H9 (cell line): ENCODE results near the gene CAPN14. TPM values are rescaled to one million over a fixed set of nuclear protein-coding genes. Genes with fewer than 3 reads are reported as not detected.

Experiments used
- DNase-seq: peaks from one replicate; pipeline ENCODE4 v3.0.0-alpha.2; 2017
- H2AFZ ChIP-seq: one replicate; pipeline ENCODE4 v1.6.1; 2013; ENCODE audit warnings: mild to moderate bottlenecking, low read length, control low read depth, moderate library complexity
- H2AK5ac ChIP-seq: 2 replicates; pipeline ENCODE4 v1.6.1; 2013; ENCODE audit warnings: low read length, control low read depth, mixed read lengths; ENCODE audit not compliant: insufficient read length
- H2BK120ac ChIP-seq: one replicate; pipeline ENCODE4 v1.6.1; 2013; ENCODE audit warnings: low read depth, mild to moderate bottlenecking, low read length, control low read depth, inconsistent platforms; ENCODE audit not compliant: poor library complexity, severe bottlenecking
- H2BK12ac ChIP-seq: 2 replicates; pipeline ENCODE4 v1.6.1; 2013; ENCODE audit warnings: low read length, control low read depth, mixed read lengths, low read depth; ENCODE audit not compliant: insufficient read length
- H2BK15ac ChIP-seq: 2 replicates; pipeline ENCODE4 v1.6.1; 2013; ENCODE audit warnings: low read depth, low read length, control low read depth
- H2BK20ac ChIP-seq: one replicate; pipeline ENCODE4 v1.6.1; 2013; ENCODE audit warnings: low read depth, mild to moderate bottlenecking, low read length, control low read depth, inconsistent platforms; ENCODE audit not compliant: poor library complexity, severe bottlenecking
- H2BK5ac ChIP-seq: 2 replicates; pipeline ENCODE4 v1.6.1; 2013; ENCODE audit warnings: low read length, control low read depth, mixed read lengths; ENCODE audit not compliant: insufficient read length
- H3K14ac ChIP-seq: 2 replicates; pipeline ENCODE4 v1.6.1; 2013; ENCODE audit warnings: low read length, control low read depth; ENCODE audit not compliant: insufficient read depth
- H3K18ac ChIP-seq: 2 replicates; pipeline ENCODE4 v1.6.1; 2013; ENCODE audit warnings: low read depth, mild to moderate bottlenecking, mixed read lengths, low read length, control low read depth; ENCODE audit not compliant: insufficient read length
- H3K23ac ChIP-seq: 2 replicates; pipeline ENCODE4 v1.6.1; 2013; ENCODE audit warnings: low read length, control low read depth, mixed read lengths, low read depth; ENCODE audit not compliant: insufficient read length
- H3K23me2 ChIP-seq: 2 replicates; pipeline ENCODE4 v1.6.1; 2013; ENCODE audit warnings: low read depth, mild to moderate bottlenecking, mixed read lengths, low read length, control low read depth; ENCODE audit not compliant: insufficient read length, poor library complexity, severe bottlenecking
- H3K27ac ChIP-seq: 2 replicates; pipeline ENCODE4 v1.5.1; 2013; ENCODE audit warnings: low read length, control low read depth, mixed read lengths, low read depth; ENCODE audit not compliant: insufficient read length
- H3K27me3 ChIP-seq: 2 replicates; pipeline ENCODE4 v1.6.1; 2013; ENCODE audit warnings: low read length, control low read depth, inconsistent platforms; ENCODE audit not compliant: insufficient read depth
- H3K4ac ChIP-seq: 2 replicates; pipeline ENCODE4 v1.6.1; 2013; ENCODE audit warnings: low read depth, mild to moderate bottlenecking, control low read depth, inconsistent platforms, low read length, moderate library complexity
- H3K4me1 ChIP-seq: 2 replicates; pipeline ENCODE4 v1.6.1; 2013; ENCODE audit warnings: low read length, control low read depth, inconsistent platforms; ENCODE audit not compliant: insufficient read depth
- H3K4me2 ChIP-seq: 2 replicates; pipeline ENCODE4 v1.6.1; 2013; ENCODE audit warnings: low read length, control low read depth, mixed read lengths; ENCODE audit not compliant: insufficient read length, insufficient read depth
- H3K56ac ChIP-seq: 2 replicates; pipeline ENCODE4 v1.6.1; 2013; ENCODE audit warnings: low read depth, mild to moderate bottlenecking, mixed read lengths, low read length, control low read depth; ENCODE audit not compliant: insufficient read length
- H3K79me1 ChIP-seq: 2 replicates; pipeline ENCODE4 v1.6.1; 2013; ENCODE audit warnings: low read depth, mild to moderate bottlenecking, moderate library complexity, low read length, control low read depth, inconsistent platforms; ENCODE audit not compliant: insufficient read depth, poor library complexity, severe bottlenecking
- H3K79me2 ChIP-seq: 2 replicates; pipeline ENCODE4 v1.6.1; 2013; ENCODE audit warnings: low read length, control low read depth, inconsistent platforms; ENCODE audit not compliant: insufficient read depth
- H3K9ac ChIP-seq: 2 replicates; pipeline ENCODE4 v1.6.1; 2013; ENCODE audit warnings: low read length, control low read depth, mixed read lengths; ENCODE audit not compliant: insufficient read length; ENCODE audit errors: extremely low read depth
- H3K9me3 ChIP-seq: one replicate; pipeline ENCODE4 v1.6.1; 2013; ENCODE audit warnings: low read depth, low read length, inconsistent platforms; ENCODE audit not compliant: control insufficient read depth
- H3T11ph ChIP-seq: one replicate; pipeline ENCODE4 v1.6.1; 2013; ENCODE audit warnings: mild to moderate bottlenecking, low read length, control low read depth, inconsistent platforms
- H4K20me1 ChIP-seq: one replicate; pipeline ENCODE4 v1.6.1; 2013; ENCODE audit not compliant: control insufficient read depth, insufficient read length, insufficient read depth
- H4K5ac ChIP-seq: 2 replicates; pipeline ENCODE4 v1.6.1; 2013; ENCODE audit warnings: low read depth, mild to moderate bottlenecking, mixed read lengths, low read length, control low read depth; ENCODE audit not compliant: insufficient read length
- H4K8ac ChIP-seq: replicated peaks from 2 replicates; pipeline ENCODE4 v1.6.1; 2013; ENCODE audit warnings: low read length, control low read depth, mixed read lengths, low read depth; ENCODE audit not compliant: insufficient read length
- H4K91ac ChIP-seq: 2 replicates; pipeline ENCODE4 v1.6.1; 2013; ENCODE audit warnings: low read depth, mild to moderate bottlenecking, moderate library complexity, mixed read lengths, low read length, control low read depth; ENCODE audit not compliant: insufficient read length
- H3K27ac Mint-ChIP-seq, 3 experiments: 2 replicates in 2 of 3; 3 replicates in 1 of 3; pipeline ENCODE4 v1.8.0; 2020 to 2021; ENCODE audit warnings: mixed read lengths in 3 of 3, mild to moderate bottlenecking in 1 of 3, moderate library complexity in 1 of 3
- H3K27me3 Mint-ChIP-seq: 2 replicates; pipeline ENCODE4 v1.8.0; 2021; ENCODE audit warnings: low read depth, mild to moderate bottlenecking, moderate library complexity, mixed read lengths
- H3K36me3 Mint-ChIP-seq, 3 experiments: 2 replicates in 2 of 3; 3 replicates in 1 of 3; pipeline ENCODE4 v1.8.0; 2020 to 2021; ENCODE audit warnings: low read depth in 3 of 3, mixed read lengths in 3 of 3; ENCODE audit not compliant: insufficient read depth in 1 of 3
- H3K4me1 Mint-ChIP-seq, 2 experiments: 2 replicates each; pipeline ENCODE4 v1.8.0; 2020; ENCODE audit warnings: mixed read lengths in 2 of 2
- H3K4me3 Mint-ChIP-seq, 2 experiments: 2 replicates in 1 of 2; 3 replicates in 1 of 2; pipeline ENCODE4 v1.8.0; 2020 to 2021; ENCODE audit warnings: mild to moderate bottlenecking in 2 of 2, mixed read lengths in 2 of 2, moderate library complexity in 1 of 2
- H3K9me3 Mint-ChIP-seq, 2 experiments: 2 replicates in 1 of 2; 3 replicates in 1 of 2; pipeline ENCODE4 v1.8.0; 2020; ENCODE audit warnings: mild to moderate bottlenecking in 2 of 2, mixed read lengths in 2 of 2, moderate library complexity in 1 of 2
- WGBS: extraction: QIAGEN DNeasy Blood & Tissue Kit; methylation state at CpG from one replicate; pipeline ENCODE4 v1.1.7; 2013; ENCODE audit warnings: missing lambda C conversion rate, low lambda C conversion rate, mixed read lengths; ENCODE audit not compliant: insufficient read length; ENCODE audit errors: extremely low coverage; 5-methylcytosine and 5-hydroxymethylcytosine counted together
- total RNA-seq: library from RNA; stranded (reverse); gene quantifications from 2 replicates; pipeline ENCODE4 v1.2.1, GENCODE V29; 2021
- TF ChIP-seq, protein P1 (sequence below): fragments of 200-600 bp; sonication (generic); conservative IDR thresholded peaks from 3 replicates; pipeline ENCODE4 v1.8.0; 2021; ENCODE audit warnings: antibody characterized with exemption, mild to moderate bottlenecking

Gene CAPN14
- total RNA-seq, 1 experiment from 2014 or later = 0.09 TPM

DNA sequence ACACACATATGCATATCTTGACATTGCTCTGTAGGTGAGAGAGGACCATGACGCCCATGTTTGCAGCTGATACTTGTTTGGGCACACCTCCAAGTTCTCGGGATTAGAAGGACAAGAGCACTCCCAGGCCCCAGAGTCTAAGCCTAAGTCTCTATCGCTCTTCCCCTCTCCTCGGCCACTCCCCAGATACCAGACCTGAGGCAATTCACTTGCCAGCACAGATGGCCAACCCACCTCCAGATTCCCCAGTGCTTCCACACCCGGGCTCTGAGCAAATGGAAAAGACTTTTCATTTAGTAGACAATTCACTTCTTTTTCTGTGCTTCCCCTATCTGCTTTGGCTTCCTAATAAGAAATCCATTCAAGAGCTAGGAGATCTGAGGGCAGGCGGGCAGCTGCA is 49.5 kb upstream of the CAPN14 start:
- Histone ChIP-seq H3K23me2 (no peaks in the 10 kb centered on the region), H2BK20ac (no peak overlapping the region), H3K14ac (no peak overlapping the region), H3T11ph (no peak overlapping the region), H2AFZ (no peak overlapping the region), H3K56ac (no peak overlapping the region), H3K4me1 (peaks cover 7% of the 10 kb centered on the region; the same call in 1 of the 2 replicates), H4K5ac (no peak overlapping the region), H4K8ac (no peak overlapping the region), H3K27me3 (no peaks in the 10 kb centered on the region), H4K20me1 (no peaks in the 10 kb centered on the region), H2AK5ac (no peak overlapping the region), H3K18ac (no peak overlapping the region), H2BK15ac (no peak overlapping the region), H3K23ac (no peak overlapping the region), H3K4ac (no peak overlapping the region), H3K79me1 (no peaks in the 10 kb centered on the region), H3K4me2 (no peak overlapping the region), H2BK12ac (no peak overlapping the region), H3K79me2 (no peaks in the 10 kb centered on the region; the same call in 1 of the 2 replicates), H2BK5ac (no peak overlapping the region), H2BK120ac (no peak overlapping the region), H3K27ac (no peak overlapping the region), H4K91ac (no peak overlapping the region), H3K9me3 (no peaks in the 10 kb centered on the region), H3K9ac (no peak overlapping the region)
- DNase-seq = no peak
- H3K4me1 Mint-ChIP-seq = peaks cover 28 to 29% of the 10 kb centered on the region in 2 experiments
- WGBS = no CpG with 5 or more reads among the region's 6 CpGs
- peaks cover 3 to 16% (median 16%) of the 10 kb centered on the region in 3 experiments; a peak in 4 of 7 replicates for H3K36me3 Mint-ChIP-seq
- no peaks in the 10 kb centered on the region for H3K27me3 Mint-ChIP-seq
- TF ChIP-seq, protein P1, sequence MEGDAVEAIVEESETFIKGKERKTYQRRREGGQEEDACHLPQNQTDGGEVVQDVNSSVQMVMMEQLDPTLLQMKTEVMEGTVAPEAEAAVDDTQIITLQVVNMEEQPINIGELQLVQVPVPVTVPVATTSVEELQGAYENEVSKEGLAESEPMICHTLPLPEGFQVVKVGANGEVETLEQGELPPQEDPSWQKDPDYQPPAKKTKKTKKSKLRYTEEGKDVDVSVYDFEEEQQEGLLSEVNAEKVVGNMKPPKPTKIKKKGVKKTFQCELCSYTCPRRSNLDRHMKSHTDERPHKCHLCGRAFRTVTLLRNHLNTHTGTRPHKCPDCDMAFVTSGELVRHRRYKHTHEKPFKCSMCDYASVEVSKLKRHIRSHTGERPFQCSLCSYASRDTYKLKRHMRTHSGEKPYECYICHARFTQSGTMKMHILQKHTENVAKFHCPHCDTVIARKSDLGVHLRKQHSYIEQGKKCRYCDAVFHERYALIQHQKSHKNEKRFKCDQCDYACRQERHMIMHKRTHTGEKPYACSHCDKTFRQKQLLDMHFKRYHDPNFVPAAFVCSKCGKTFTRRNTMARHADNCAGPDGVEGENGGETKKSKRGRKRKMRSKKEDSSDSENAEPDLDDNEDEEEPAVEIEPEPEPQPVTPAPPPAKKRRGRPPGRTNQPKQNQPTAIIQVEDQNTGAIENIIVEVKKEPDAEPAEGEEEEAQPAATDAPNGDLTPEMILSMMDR = no peak
- no peak overlapping the region for H3K27ac Mint-ChIP-seq
- no peak overlapping the region for H3K4me3 Mint-ChIP-seq
- H3K9me3 Mint-ChIP-seq = no peaks in the 10 kb centered on the region
